PC-9 (cell line): Measurements from ENCODE around the gene PTH1R. TPM values are rescaled to one million over a fixed set of nuclear protein-coding genes. Genes with fewer than 3 reads are reported as not detected.

Experiments
- BruUV-seq: library from RNA; stranded (reverse); fragments of 400-500 nt; replicated peaks from 2 replicates; lab custom pipeline; 2021; lab: Mats Ljungman, UMichigan
- CTCF ChIA-PET: fragments of 300-600 bp; sonication (Branson Sonifier 250); formaldehyde crosslinking; loops from one replicate; lab custom pipeline; 2022; ENCODE audit warnings: antibody characterized with exemption; lab: Charles Lee
- POLR2A ChIA-PET: fragments of 300-600 bp; sonication (Branson Sonifier 250); formaldehyde crosslinking; loops from one replicate; lab custom pipeline; 2022; ENCODE audit warnings: antibody characterized with exemption; ENCODE audit not compliant: unreplicated experiment; lab: Charles Lee
- DNase-seq, 2 experiments: peaks; one replicate each; pipeline versions ENCODE4 v3.0.0 to v3.0.0-alpha.2; 2015 to 2022; ENCODE audit warnings: mixed read lengths in 1 of 2
- H2AFZ ChIP-seq: fragments of 200-600 bp; sonication (generic); 2 replicates; pipeline ENCODE4 v1.8.1; 2017; ENCODE audit warnings: antibody characterized with exemption
- H3F3A ChIP-seq: fragments of 200-600 bp; sonication (generic); 2 replicates; pipeline ENCODE4 v1.8.1; 2017; ENCODE audit warnings: antibody characterized with exemption, mild to moderate bottlenecking, low read depth; ENCODE audit not compliant: insufficient read depth
- H3K27ac ChIP-seq: fragments of 200-600 bp; sonication (generic); 2 replicates; pipeline ENCODE4 v1.6.1; 2016; ENCODE audit warnings: mixed run types
- H3K27me3 ChIP-seq: fragments of 200-600 bp; sonication (generic); 2 replicates; pipeline ENCODE4 v1.6.1; 2016; ENCODE audit warnings: low read depth, mixed run types; ENCODE audit not compliant: insufficient read depth
- H3K36me3 ChIP-seq: fragments of 200-600 bp; sonication (generic); 2 replicates; pipeline ENCODE4 v1.6.1; 2016; ENCODE audit warnings: low read depth, mixed run types
- H3K4me1 ChIP-seq: fragments of 200-600 bp; sonication (generic); replicated peaks from 2 replicates; pipeline ENCODE4 v1.6.1; 2016; ENCODE audit warnings: mixed run types; ENCODE audit not compliant: insufficient read depth
- H3K4me2 ChIP-seq: fragments of 200-600 bp; sonication (generic); 2 replicates; pipeline ENCODE4 v1.6.1; 2017; ENCODE audit warnings: mixed run types
- H3K4me3 ChIP-seq: fragments of 200-600 bp; sonication (generic); 2 replicates; pipeline ENCODE4 v1.6.1; 2016; ENCODE audit warnings: mixed run types
- H3K79me2 ChIP-seq: fragments of 200-600 bp; sonication (generic); 2 replicates; pipeline ENCODE4 v1.6.1; 2017; ENCODE audit warnings: low read depth, mixed run types
- H3K9me2 ChIP-seq: fragments of 200-600 bp; sonication (generic); 2 replicates; pipeline ENCODE4 v1.8.1; 2017; ENCODE audit warnings: mild to moderate bottlenecking; ENCODE audit not compliant: insufficient read depth
- H3K9me3 ChIP-seq: fragments of 200-600 bp; sonication (generic); 2 replicates; pipeline ENCODE4 v1.8.1; 2016; ENCODE audit warnings: low read depth; ENCODE audit not compliant: insufficient read depth
- H4K20me1 ChIP-seq: fragments of 200-600 bp; sonication (generic); 2 replicates; pipeline ENCODE4 v1.8.1; 2017; ENCODE audit not compliant: insufficient read depth
- CTCF ChIP-seq: fragments of 200-600 bp; sonication (generic); conservative IDR thresholded peaks from 2 replicates; pipeline ENCODE4 v1.6.1; 2017; ENCODE audit warnings: mixed run types, antibody characterized with exemption, mild to moderate bottlenecking, moderate library complexity
- EZH2 ChIP-seq: fragments of 200-600 bp; sonication (generic); IDR thresholded peaks from 2 replicates; pipeline ENCODE4 v1.8.0; 2017; ENCODE audit warnings: antibody characterized with exemption, low read depth
- intact Hi-C: fragments of 100-400 bp; cut with micrococcal nuclease; formaldehyde crosslinking; loops from one replicate; pipeline ENCODE4 v1.10.0; 2022; ENCODE audit not compliant: unreplicated experiment
- total RNA-seq: library from RNA; stranded (reverse); gene quantifications from 2 replicates; pipeline ENCODE4 v1.2.3, GENCODE V29; 2021

The PTH1R gene
- total RNA-seq, 1 experiment from 2014 or later, result not detected

- CTCF ChIA-PET, result no interaction called here
- POLR2A ChIA-PET, result no interaction called here
- no peak for TF ChIP-seq CTCF
- no TSS peak for BruUV-seq
- DNase-seq, result no peak
- intact Hi-C loops, result loop anchor here (2.0 to 10.0 kb wide), 2 partner anchors 35 to 397 kb away; no protein-coding TSS in a partner anchor
- Histone ChIP-seq H3K36me3 (peaks cover 10% of the 10 kb centered on the region; the same call in 1 of the 2 replicates), H3K27me3 (no peaks in the 10 kb centered on the region), H3K4me1 (peaks cover 43% of the 10 kb centered on the region), H3K9me2 (no peaks in the 10 kb centered on the region), H3K4me3 (no peak overlapping the region), H3F3A (peaks cover 29% of the 10 kb centered on the region), H3K9me3 (no peaks in the 10 kb centered on the region), H2AFZ (no peak overlapping the region), H4K20me1 (peaks cover 10% of the 10 kb centered on the region), H3K27ac (no peak overlapping the region), H3K4me2 (no peak overlapping the region), H3K79me2 (peaks cover 43% of the 10 kb centered on the region)
These were observed 50.2 kb downstream of the PTH1R start for GRCh38 chr3:46927718-46928073.

- ChIA-PET CTCF (no interaction called here), POLR2A (no interaction called here)
- no peak for DNase-seq
- TF ChIP-seq EZH2 (no peak), CTCF (no peak)
- no peaks in the 10 kb centered on the region for H3K27me3 ChIP-seq
- no peak overlapping the region for H3K4me2 ChIP-seq
- H3F3A ChIP-seq, result peaks cover 35% of the 10 kb centered on the region
- H3K79me2 ChIP-seq, result peaks cover 49% of the 10 kb centered on the region
- H3K4me1 ChIP-seq, result peaks cover 49% of the 10 kb centered on the region
- H3K36me3 ChIP-seq, result peaks cover 5% of the 10 kb centered on the region; the same call in 1 of the 2 replicates
- BruUV-seq, result no TSS peak
- no peaks in the 10 kb centered on the region for H3K9me2 ChIP-seq
- intact Hi-C loops, result loop anchor here (2.0 to 10.0 kb wide), 2 partner anchors 35 to 397 kb away; no protein-coding TSS in a partner anchor
- H3K27ac ChIP-seq, result no peak overlapping the region
- no peak overlapping the region for H2AFZ ChIP-seq
- no peak overlapping the region for H3K4me3 ChIP-seq
- H3K9me3 ChIP-seq, result no peaks in the 10 kb centered on the region
- peaks cover 10% of the 10 kb centered on the region for H4K20me1 ChIP-seq
These were observed 50.8 kb downstream of the PTH1R start for GRCh38 chr3:46928282-46928681.

- ChIA-PET CTCF (interaction anchor here (0.6 to 0.8 kb wide), 3 partner anchors 31 to 52 kb away, joined by 3 to 5 read pairs (median 4); no protein-coding TSS in a partner anchor), POLR2A (interaction anchor here (0.6 to 0.7 kb wide), 3 partner anchors 16 to 290 kb away, joined by 3 to 6 read pairs (median 5); partner anchors contain the start of gene NBEAL2)
- H3K9me3 ChIP-seq, result no peaks in the 10 kb centered on the region
- TF ChIP-seq CTCF (no peak), EZH2 (no peak)
- peaks cover 10% of the 10 kb centered on the region; the same call in 1 of the 2 replicates for H4K20me1 ChIP-seq
- H3K4me2 ChIP-seq, result peak overlapping the region; percentile 61
- intact Hi-C loops, result loop anchor here (2.0 to 10.0 kb wide), 2 partner anchors 37 to 395 kb away; no protein-coding TSS in a partner anchor
- no peak overlapping the region for H3K4me3 ChIP-seq
- H2AFZ ChIP-seq, result no peak overlapping the region
- H3K79me2 ChIP-seq, result peaks cover 59% of the 10 kb centered on the region
- peak overlapping the region; percentile 26; the same call in 1 of the 2 replicates for H3K27ac ChIP-seq
- no TSS peak for BruUV-seq
- H3K9me2 ChIP-seq, result no peaks in the 10 kb centered on the region
- H3K4me1 ChIP-seq, result peaks cover 59% of the 10 kb centered on the region
- H3K36me3 ChIP-seq, result peaks cover 5% of the 10 kb centered on the region; the same call in 1 of the 2 replicates
- peak in 1 of 2 experiments; percentile 54 for DNase-seq
- no peaks in the 10 kb centered on the region for H3K27me3 ChIP-seq
- H3F3A ChIP-seq, result peaks cover 36% of the 10 kb centered on the region
These were observed 51.8 kb downstream of the PTH1R start for GRCh38 chr3:46929324-46929723.
